ENCODE data around the gene PANK2.
"Not testable (repeated sequence)": the region's sequence is repeated elsewhere in the genome, so short reads cannot be mapped to it uniquely, and the experiment has no call there.

PANK2 gene

DNA sequence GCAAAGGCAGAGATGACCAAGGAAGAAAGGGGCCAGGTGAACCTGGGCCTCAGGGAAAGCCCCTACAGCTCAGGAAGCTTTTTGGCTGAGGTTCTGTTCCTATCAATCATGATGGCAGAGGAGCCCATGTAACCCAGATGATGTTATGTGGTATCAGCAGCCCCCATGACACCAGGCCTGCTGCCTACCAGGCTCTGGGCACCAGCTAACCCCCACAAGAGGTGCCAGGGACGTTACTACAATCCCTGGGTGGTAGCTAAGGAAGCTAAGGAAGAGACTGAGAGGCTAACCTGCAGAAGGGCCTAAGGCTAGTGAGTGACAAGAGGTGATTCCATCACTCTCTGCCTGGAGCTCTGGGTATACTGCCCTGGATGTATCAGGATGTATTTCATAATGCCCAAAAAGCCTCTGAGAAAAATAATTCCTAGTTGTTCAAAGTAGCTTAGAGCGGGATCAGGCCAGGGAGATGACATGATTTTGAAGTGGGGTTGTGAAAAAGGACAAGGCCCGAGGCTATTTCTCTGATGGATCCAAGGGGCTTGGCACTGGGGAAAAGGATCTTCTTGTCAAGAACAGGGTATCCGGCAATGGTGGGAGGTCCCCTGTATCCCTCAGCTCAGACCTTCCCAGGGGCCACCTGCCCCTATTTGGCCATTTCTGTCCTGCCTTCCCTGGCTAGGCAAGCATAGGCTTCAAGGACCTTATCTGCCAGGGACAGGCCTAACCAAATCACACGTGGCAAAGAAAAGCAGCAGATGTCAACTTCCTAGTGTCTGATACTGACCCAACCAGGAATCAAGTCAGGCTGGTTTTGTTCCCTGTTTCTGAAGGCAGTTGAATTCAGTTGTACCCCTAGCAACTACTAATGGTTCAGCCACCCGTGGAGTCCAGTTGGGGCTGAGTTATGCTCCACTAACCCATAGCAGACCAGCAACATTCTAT, 41.3 kb downstream of the PANK2 start:
- DNase-seq: no peak

DNA sequence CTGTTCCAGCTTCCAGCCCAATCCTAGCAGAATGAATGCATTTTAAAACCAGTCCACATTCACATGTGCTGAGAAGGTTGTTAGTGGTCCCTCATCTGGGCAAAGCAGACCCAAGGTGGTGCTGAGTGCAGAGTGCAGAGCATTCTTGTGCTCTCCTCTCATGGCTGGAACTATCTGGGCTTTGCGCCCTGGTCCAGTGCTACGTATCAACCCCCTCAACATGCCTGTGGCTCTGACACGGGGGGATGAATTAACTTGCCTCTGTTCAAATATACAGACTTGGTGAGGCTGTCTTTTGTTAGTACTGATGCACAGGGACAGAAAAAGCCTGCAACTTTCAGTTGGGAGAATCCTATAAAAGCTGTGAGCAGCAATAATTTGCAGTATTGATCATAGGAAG, 42.5 kb downstream of the PANK2 start:
- DNase-seq: no peak

DNA sequence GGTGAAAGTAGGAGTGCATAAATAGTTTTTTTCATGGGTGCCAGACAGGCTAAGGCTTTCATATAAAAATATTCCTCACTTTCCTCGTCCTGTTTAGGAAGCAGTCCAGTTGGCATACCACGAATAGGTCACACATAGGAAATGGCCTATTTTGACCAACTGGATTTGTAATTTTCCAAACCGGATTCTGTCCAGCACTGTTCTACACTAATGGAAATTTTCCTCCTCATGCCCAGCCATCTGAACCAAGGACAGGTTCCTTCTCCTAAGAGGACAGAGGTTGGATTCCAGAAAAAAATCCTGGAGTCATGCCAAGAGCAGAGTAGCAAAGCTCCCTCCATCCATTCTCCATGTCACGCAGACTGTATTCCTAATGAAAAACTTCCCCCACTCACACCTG, 43.1 kb downstream of the PANK2 start:
- DNase-seq: no peak

DNA sequence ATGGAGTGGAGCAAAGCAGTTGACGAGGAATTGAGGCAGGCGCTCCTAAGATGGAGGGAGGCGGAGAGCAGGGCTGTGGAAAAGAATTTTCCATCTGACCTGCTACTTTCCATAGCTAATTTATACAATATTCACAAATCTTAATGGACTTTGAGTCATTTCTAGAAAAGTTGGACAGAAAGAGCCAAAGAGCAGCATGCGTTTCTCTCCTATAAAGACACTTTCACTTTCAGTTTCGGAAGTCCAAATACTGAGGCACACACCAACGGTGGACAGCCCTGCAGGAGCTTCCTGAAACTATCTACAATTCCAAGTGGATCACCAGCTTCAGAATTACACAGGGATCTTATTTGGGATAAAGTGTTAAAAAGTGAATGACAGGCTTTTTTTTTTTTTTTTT, 43.5 kb downstream of the PANK2 start:
- peak; percentile 22 for DNase-seq

DNA sequence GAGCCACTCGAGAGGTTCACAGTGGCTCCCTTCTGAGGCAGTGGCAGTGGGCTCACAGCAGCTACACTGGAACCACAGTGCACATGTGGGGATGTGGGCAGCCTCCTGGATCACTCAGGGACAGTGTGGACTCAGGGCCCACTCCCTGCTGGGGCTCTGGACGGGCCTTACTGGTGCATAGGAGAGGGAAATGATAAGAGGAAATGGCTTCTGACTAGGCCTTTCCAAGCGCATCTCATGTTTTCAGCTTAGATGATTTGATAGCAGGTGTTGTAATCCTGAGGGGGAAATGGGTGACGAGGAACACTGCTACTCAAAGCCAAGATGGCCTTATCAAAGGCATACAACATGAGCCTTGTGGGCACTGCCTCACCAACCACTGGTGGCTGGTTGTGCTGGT, 44.0 kb downstream of the PANK2 start:
- DNase-seq: no peak

DNA sequence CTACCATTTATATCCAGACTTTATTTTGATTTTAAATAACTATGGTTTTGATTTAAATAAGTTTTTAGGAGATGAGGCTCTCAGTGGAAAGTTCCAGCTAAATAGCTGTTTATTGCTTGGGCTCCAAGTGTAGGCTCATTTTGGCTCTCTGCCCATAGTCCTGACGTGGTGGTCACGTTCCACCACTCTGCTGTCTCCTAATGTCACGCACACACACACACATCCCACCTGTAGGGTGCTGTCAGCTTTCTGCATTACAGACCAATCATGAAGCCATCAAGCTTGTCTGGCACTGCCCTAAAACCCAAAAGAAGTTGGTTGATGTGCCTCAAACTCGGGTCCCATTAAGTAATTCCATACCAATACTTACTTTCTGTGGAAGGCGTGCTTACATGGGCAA, 45.4 kb downstream of the PANK2 start:
- DNase-seq: no peak

DNA sequence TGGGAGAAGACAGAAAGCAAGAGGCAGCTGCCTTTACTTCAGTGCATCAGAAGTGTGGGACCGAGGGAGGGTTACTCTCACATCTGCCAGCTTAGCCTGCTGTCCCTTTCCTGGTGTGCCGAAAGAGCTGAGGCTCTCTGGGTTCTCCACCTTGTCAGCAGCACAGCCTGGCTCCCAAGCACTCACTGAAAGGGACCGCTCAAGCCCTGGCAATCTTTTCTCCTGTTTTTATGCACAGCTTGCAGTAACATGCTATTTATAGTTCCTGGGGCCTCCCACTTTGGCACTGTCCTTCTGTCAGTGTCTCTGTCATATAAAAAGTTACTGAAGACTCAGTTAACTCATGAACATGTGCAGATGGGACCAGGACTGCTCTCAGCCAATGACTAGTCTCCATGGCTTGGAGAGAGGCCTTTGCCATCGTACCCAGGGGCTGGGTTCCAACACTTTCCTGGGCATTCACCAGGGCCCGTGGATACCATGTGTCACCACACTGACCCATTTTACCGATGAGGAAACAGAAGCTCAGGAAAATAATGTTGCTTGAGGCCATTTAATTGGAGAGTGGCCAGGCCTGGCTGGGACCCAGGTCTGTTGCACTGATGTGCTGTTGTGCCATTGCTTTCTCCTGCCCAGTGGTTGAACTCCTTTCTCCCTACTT, 46.2 kb downstream of the PANK2 start:
- no peak for DNase-seq

DNA sequence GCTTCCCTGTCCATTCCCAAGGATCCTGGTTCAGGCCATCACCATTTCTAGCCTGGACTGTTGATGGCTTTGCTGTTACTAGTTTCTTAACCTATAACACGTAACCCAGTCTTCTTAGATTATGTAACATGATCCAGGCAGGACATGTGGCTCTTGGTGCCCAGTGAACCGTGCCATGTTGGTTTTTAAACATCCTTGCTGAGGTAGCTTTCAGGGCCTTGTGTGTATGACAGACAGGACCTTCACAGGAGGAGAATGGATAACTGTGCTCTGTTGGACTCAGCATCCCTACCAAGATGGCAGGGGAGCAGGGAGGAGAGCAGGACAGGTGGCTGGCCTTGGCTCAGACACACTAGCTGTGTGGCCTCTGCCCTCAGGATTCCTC, 46.8 kb downstream of the PANK2 start:
- no peak for DNase-seq

DNA sequence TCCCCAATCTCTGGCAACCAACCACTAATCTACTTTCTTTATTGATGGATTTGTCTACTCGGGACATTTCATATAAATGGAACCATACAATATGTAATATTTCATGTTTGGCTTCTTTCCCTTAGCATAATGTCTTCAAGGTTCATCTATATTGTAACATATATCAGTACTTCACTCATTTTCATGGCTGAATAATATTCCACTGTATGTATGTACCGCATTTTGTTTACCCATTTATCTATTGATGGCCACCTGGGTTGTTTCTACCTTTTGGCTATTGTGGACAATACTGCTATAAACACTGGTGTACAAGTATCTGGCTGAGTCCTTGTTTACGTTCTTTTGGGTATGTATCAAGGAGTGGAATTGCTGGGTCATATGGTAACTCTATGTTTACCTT, 48.4 kb downstream of the PANK2 start:
- DNase-seq: no peak

DNA sequence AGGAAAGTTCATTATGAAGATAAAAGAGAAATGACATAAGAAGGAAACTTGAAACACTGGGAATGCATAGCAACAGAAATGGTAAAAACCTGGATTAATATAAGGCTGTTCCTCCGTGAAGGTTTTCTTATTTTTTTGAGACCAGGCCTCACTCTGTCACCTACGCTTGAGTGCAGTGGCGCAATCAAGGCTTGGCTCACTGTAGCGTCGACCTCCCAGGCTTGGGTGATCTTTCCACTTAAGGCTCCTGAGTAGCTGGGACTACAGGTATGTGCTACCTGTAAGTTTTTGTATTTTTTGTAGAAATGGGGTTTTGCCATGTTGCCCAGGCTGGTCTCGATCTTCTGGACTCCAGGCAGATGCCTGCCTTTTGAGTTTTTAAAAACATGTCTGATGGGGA, 51.7 kb downstream of the PANK2 start:
- DNase-seq: no peak

DNA sequence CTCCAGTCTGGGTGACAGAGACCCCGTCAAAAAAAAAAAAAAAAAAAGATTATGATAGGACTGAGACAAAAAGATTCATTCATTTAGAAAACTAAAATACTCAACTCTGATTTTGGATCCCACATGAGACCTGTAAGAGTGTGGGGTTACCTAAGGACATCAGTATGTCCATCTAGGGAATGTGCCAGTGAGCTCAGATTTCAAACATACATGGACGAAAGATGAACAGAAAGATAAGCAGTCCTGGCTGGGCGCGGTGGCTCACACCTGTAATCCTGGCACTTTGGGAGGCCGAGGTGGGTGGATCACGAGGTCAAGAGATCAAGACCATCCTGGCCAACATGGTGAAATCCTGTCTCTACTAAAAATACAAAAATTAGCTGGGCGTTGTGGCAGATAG, 57.5 kb downstream of the PANK2 start:
- DNase-seq: not testable (repeated sequence)

DNA sequence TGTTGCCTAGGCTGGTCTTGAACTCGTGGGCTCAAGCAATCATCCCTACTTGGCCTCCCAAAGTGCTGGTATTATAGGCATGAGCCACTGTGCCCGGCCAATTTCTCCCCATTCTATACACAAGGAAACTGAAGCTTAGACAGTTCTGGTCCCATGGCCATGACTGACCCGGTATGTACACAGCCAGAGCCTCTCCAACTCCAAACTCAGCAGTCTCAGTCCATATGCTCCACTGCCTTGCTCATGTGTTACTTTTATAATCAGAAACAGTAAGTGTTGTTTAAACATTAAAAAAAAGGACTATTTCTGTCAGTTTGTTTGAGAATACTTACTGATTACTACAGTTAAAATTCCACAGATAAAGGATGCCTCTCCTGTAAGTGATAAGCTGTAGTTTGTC, 75.5 kb downstream of the PANK2 start:
- DNase-seq: no peak

DNA sequence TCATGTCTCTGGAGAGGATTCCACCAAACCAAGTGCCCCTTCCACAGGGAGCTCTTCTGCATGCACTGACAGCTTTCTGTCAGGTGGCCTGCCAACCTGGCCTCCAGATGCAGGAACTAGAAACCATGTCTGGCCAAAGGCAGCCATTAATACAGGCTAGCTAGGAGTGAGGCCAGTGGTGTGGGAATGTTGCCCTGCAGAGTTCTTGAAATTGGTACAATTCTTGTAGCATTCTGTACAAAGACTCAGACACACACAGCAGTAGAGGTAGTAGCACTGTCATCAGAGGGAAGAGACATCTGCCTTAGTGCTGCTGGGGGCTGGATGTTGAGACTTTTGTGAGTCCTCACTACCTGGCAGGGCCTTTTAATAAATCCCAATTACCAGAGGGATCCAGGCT, 77.4 kb downstream of the PANK2 start:
- DNase-seq: no peak

DNA sequence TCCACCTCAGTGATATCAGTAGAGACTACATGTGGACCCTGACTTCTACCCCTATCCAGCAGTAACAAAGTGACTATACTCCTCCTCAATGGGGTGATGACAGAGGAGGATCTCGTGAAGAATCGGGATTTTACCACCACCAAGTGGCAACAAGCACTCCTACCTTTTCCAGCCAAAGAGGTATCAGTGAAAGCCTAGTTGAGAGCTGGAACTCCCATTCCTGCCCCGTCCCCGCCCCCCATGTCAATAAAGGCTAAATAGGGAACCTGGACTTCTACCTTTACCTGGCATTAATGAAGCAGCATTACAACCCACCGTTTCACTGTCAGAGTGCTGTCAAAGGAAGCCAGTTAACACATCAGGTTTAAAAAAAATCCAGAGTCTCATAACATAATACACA, 80.8 kb downstream of the PANK2 start:
- no peak for DNase-seq

DNA sequence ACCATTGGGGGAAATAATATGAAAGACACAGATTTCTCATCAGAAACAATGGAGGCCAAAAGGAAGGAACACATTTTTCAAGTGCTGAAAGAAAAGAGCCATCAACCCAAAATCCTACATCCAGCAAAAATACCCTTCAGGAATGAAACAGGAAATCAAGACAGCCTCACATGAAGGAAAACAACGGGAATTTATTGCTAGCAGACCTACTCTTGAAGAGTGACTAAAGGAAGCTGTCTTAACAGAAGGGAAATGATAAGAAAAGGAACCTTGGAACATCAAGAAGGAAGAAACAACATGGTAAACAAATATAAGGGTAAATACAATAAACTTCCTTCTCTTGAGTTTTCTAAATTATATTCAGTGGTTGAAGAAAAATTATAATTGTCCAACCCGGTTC, 82.0 kb downstream of the PANK2 start:
- DNase-seq: no peak

DNA sequence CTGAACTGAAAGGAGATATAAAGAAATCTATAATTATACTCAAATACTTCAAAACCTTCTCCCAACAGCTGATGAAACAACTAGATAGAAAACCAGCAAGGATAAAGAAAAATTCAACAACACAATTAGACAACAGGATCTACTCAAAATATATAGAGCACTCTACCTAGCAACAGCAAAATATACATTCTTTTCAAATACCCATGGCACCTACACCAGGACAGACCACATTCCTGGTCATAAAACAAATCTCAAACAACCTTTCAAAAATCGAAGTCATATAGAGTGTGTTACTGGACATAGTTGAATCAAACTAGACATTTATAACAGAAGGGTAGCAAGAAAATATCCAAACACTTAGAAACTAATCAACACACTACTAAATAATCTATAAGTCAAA, 83.0 kb downstream of the PANK2 start:
- DNase-seq: no peak

DNA sequence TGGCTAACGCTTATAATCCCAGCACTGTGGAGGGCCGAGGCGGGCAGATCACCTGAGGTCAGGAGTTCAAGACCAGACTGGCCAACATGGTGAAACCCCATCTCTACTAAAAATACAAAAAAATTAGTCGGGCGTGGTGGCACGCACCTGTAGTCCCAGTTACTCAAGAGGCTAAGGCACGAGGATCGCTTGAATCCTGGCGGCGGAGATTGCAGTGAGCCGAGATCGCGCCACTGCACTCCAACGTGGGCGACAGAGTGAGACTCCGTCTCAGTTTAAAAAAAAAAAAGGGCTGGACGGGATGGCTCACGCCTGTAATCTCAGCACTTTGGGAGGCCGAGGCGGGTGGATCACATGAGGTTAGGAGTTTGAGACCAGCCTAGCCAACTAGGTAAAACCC, 83.4 kb downstream of the PANK2 start:
- not testable (repeated sequence) for DNase-seq

DNA sequence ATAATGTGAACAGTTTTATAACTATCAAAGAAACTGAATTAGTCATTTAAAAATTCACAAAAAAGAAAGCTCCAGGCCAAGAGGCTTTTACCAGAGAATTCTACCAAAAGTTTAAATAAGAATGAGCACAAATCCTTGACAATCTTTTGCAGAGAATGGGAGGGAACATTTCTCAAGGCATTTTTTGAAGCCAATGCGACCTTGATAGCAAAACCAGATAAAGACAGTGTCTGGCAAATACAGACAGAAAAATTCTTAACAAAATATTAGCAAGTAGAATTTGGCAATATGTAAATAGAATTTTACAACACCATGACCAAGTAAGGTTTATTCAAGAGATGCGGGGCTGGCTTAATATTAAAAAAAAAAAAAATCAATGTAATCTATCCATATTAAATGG, 84.5 kb downstream of the PANK2 start:
- no peak for DNase-seq

DNA sequence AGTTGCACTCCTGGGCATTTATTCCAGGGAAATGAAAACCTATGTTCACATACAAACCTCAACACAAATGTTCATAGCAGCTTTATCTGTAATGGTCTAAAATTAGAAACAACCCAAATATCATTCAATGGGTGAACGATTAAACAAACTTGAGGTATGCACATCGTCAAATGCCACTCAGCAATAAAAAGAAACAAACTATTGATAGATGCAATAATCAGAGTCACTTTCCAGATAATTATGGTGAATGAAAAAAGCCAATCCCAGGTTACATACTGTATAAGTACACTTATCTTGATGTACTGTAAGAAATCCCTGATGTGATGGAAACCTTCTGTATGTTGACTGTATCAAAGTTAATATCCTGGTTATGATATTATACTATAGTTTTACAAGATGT, 87.3 kb downstream of the PANK2 start:
- no peak for DNase-seq
